ENCODE results near the gene TUBB4A.
"Not testable (repeated sequence)": the region's sequence is repeated elsewhere in the genome, so short reads cannot be mapped to it uniquely, and the experiment has no call there.

Gene TUBB4A

GRCh38 chr19:6522712-6523111 is 20.6 kb upstream of the TUBB4A start:
- no peak for DNase-seq

- no peak for DNase-seq
Observed at GRCh38 chr19:6521718-6522646, 19.9 kb upstream of the TUBB4A start.

DNA sequence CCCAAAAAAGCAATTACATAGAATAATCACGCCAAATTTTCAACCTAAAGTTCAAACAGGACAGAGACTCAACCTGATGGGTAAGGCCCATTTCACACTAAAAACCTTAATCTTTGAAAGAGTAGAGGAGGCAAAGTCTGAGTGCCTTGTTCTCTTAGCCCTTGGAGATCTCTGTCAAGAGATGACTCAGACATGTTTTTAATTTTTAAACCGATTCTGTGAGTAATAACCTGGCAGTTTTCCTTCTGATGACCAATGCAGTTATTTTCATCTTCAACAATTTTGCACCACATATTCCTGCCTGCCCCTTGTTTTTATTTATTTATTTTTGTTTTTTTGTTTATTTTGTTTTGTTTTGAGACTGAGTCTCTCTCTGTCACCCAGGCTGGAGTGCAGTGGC is 17.2 kb upstream of the TUBB4A start:
- no peak for DNase-seq

- DNase-seq = no peak
Observed at GRCh38 chr19:6518145-6518911, 16.2 kb upstream of the TUBB4A start.

DNA sequence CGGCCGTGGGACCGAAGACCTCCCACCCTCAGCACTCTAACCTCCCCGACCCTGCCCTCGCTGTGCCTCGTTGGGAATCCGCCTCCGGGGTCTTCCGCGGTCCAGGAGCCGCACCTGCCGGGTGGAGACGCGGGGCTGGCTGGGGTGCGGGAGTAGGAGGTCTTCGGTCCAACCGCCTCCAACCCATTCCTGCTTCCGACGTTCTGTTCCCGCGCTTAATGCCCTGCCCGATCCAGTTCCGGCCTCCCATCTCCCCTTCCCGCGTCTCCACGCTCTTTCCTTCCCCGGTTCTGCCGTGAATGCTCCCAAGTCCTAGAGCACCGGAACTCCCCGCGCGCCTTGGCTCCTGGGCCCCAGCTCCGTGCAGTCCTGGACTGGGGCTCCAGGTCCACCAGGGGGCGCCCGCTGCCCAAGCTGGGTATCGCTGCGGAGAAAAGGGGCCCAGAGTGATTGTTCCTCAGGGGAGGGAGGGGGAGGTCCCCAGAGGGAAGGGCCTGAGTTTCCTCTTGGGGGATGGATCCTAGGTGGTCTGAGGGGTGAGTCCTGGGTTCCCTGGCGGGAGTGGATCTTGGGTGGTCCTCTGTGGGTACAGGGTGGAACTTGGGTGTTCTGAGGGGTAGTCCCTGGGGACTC is 14.7 kb upstream of the TUBB4A start:
- peak; percentile 87 to 92 (median 90) for DNase-seq

GRCh38 chr19:6516018-6516658 is 14.0 kb upstream of the TUBB4A start:
- DNase-seq = peak in 2 of 4 experiments; percentile 12 to 36

- no peak for DNase-seq
Observed at GRCh38 chr19:6514926-6515544, 12.9 kb upstream of the TUBB4A start.

GRCh38 chr19:6514089-6514488 is 12.0 kb upstream of the TUBB4A start:
- DNase-seq = no peak

GRCh38 chr19:6510618-6511017 is 8.5 kb upstream of the TUBB4A start:
- no peak for DNase-seq

- DNase-seq = no peak
Observed at GRCh38 chr19:6509118-6509971, 7.2 kb upstream of the TUBB4A start.

DNA sequence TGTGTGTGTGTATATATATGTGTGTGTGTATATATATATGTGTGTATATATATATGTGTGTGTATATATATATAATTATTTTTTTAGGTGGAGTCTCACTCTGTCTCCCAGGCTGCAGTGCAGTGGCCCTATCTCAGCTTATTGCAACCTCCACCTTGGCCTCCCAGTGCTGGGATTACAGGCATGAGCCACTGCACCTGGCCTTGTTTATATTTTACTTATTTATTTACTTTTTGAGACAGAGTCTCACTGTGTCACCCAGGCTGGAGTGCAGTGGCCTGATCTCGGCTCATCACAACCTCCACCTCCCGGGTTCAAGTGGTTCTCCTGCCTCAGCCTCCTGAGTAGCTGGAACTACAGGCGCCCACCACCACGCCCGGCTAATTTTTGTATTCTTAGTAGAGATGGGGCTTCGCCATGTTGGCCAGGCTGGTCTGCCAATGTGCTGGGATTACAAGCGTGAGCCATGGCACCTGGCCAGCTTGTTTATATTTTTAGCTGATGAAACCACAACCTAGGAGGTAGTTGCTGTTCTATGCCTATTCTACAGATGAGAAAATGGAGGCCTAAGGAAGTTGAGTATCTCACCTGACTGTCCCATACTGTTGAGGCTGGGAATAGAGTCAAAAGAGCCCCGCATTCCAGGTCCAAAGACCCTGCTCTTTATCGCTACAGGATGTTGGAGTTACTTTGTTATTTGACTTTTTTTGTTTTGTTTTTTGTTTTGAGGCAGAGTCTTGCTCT is 6.1 kb upstream of the TUBB4A start:
- DNase-seq = not testable (repeated sequence)

GRCh38 chr19:6503407-6504201 is 1.5 kb upstream of the TUBB4A start:
- DNase-seq = no peak

DNA sequence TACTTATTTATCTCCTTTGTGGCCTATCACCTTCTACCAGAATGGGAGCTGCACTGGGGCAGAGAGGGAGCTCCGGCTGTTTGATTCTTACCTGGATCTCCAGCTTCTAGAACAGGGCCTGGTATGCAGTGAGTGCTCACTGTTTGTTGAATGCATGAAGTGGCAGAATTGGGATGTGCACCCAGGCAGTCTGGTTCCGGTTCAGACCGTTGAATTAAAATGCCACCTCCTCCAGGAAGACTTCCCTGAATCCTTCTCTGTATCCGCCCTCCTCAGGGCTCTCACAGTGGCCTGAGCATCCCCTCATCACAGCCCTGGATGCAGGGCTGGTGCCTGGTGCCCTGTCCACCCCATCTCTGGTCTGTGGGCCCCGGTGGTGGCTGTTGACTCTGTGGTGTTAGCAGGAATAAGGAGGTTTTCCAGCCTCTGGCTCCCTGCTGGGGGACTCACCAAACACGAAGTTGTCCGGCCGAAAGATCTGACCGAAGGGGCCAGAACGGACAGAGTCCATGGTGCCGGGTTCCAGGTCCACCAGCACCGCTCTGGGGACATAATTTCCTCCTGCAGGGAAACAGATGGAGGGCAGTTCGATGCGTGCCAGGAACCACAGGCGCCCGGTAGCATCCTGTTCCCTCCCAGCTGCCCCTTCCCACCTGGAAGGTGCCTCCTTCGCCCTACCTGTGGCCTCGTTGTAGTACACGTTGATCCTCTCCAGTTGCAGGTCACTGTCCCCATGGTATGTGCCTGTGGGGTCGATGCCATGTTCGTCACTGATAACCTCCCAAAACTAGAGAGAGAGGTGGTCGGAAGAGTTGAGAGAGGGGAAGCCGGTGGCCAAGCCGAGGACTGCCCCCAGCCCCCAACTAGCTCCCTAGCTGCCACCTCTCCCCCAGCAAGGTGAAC is 1.0 kb downstream of the TUBB4A start:
- no peak for DNase-seq

DNA sequence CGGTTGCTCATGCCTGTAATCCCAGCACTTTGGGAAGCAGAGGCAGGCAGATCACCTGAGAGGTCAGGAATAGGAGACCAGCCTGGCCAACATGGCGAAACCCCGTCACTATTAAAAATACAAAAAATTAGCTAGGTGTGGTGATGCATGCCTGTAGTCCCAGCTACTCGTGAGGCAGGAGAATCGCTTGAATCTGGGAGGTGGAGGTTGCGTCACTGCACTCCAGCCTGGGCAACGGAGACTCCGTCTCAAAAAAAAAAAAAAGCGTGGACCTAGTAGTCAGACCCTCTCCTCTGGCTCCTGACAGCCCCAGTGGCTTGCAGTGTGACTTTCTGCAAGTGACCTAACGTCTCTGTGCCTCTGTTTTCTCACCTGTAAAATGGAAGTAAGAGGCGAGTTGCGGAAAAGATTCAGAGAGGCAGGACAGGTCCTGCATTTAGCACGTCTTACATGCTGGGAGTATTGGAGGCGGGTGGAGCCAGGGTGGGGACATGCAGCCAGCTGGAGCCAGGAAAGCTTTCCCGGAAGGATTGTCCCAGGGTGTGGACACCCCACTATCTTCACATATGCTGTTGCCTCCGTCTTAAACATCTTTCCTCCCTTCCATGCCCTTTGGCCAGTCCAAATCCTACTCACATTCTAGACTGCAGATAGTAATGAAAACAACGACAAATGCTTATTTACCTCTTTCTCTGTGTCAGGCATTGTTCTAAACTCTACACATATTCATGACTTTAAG is 2.9 kb downstream of the TUBB4A start:
- DNase-seq = no peak

- DNase-seq = no peak
Observed at GRCh38 chr19:6498294-6499036, 3.6 kb downstream of the TUBB4A start.

DNA sequence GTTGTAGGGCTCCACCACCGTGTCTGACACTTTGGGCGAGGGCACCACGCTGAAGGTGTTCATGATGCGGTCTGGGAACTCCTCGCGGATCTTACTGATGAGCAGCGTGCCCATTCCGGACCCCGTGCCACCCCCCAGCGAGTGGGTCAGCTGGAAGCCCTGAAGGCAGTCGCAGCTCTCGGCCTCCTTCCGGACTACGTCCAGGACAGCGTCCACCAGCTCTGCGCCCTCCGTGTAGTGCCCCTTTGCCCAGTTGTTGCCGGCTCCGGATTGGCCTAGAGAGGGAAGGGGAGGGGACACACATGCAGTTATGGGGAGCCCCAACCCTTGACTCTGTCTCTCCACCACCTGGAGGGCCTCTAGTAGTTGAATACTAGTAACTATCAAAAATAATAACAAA is 6.2 kb downstream of the TUBB4A start:
- no peak for DNase-seq

GRCh38 chr19:6494438-6495036 is 7.6 kb downstream of the TUBB4A start:
- DNase-seq = no peak
